MM.1S (cell line): ENCODE data around the gene PRR5.

Experiments
- EZH2 ChIP-seq: fragments of 300-600 bp; sonication (generic); optimal IDR thresholded peaks from 2 replicates; pipeline ENCODE3; 2017; ENCODE audit warnings: low read depth, mild to moderate bottlenecking, antibody characterized with exemption, low read length, mixed read lengths
- EZH2phosphoT487 ChIP-seq: fragments of 300-600 bp; sonication (generic); IDR thresholded peaks from 2 replicates; pipeline ENCODE4 v1.6.1; 2018; ENCODE audit warnings: antibody characterized with exemption, low read length
- TF ChIP-seq, protein P1 (sequence below): fragments of 300-600 bp; sonication (generic); IDR thresholded peaks from 2 replicates; pipeline ENCODE4 v1.5.1; 2016; ENCODE audit warnings: antibody characterized with exemption, low read length, mixed read lengths

DNA sequence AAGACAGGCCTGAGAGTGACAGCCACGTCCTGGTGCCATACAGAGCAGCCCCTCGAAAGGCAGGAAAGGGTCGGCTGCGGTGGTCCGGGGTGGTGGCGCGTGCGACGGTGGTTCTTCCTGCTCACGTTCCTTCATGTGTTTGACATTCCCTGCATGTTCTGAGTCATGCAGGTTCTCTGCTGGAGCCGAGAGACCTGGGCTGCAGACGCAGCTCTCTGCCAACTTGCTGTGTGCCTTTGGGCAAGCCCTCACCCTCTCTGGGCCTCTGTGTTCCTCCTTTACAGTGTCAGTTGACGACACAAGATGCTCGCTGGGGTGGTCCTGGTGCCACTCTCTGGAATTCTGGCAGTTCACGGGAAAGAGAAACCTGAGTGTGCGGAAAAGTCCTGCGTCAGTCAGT lies 62.4 kb downstream of the PRR5 start:
- TF ChIP-seq, protein P1, sequence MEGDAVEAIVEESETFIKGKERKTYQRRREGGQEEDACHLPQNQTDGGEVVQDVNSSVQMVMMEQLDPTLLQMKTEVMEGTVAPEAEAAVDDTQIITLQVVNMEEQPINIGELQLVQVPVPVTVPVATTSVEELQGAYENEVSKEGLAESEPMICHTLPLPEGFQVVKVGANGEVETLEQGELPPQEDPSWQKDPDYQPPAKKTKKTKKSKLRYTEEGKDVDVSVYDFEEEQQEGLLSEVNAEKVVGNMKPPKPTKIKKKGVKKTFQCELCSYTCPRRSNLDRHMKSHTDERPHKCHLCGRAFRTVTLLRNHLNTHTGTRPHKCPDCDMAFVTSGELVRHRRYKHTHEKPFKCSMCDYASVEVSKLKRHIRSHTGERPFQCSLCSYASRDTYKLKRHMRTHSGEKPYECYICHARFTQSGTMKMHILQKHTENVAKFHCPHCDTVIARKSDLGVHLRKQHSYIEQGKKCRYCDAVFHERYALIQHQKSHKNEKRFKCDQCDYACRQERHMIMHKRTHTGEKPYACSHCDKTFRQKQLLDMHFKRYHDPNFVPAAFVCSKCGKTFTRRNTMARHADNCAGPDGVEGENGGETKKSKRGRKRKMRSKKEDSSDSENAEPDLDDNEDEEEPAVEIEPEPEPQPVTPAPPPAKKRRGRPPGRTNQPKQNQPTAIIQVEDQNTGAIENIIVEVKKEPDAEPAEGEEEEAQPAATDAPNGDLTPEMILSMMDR = no peak
- TF ChIP-seq EZH2 = no peak
- TF ChIP-seq EZH2phosphoT487 = no peak
